Measurements from ENCODE around the gene PRKN. TPM values are rescaled to one million over a fixed set of nuclear protein-coding genes. Genes with fewer than 3 reads are reported as not detected.

The PRKN gene
- total RNA-seq, 4 donors from 2014 or later, result 5.5 to 17.9 (median 6.8) TPM

DNA sequence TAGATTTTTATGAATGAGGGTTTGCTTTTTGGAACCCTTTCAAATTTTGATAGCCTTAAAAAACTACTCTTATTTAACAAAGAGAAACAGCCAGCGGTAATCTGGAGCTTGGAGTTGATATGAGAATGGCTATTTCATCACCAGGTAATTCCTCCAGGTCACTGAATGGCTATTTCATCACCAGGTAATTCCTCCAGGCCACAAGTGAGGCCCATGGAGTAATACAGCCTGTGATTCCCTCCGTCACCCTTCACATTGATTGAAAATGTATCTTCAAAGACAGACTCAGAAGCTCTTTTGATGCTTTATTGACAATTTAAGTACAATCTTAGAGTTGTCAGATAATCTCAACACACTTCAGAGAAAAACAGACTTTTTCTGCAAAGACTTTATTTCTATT, 1380.4 kb downstream of the PRKN start:
- Histone ChIP-seq H3K4me3 (no peak overlapping the region), H3K9me3 (no peaks in the 10 kb centered on the region), H3K27ac (peak overlapping the region in 1 of 4 donors; percentile 55), H3K4me1 (no peaks in the 10 kb centered on the region), H3K27me3 (no peaks in the 10 kb centered on the region), H3K36me3 (no peaks in the 10 kb centered on the region)
- TF ChIP-seq, protein P1, sequence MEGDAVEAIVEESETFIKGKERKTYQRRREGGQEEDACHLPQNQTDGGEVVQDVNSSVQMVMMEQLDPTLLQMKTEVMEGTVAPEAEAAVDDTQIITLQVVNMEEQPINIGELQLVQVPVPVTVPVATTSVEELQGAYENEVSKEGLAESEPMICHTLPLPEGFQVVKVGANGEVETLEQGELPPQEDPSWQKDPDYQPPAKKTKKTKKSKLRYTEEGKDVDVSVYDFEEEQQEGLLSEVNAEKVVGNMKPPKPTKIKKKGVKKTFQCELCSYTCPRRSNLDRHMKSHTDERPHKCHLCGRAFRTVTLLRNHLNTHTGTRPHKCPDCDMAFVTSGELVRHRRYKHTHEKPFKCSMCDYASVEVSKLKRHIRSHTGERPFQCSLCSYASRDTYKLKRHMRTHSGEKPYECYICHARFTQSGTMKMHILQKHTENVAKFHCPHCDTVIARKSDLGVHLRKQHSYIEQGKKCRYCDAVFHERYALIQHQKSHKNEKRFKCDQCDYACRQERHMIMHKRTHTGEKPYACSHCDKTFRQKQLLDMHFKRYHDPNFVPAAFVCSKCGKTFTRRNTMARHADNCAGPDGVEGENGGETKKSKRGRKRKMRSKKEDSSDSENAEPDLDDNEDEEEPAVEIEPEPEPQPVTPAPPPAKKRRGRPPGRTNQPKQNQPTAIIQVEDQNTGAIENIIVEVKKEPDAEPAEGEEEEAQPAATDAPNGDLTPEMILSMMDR (IDR thresholded peaks at IDR 0.05), result no peak
- TF ChIP-seq EP300 (IDR thresholded peaks at IDR 0.05), result no peak
- no peak for TF ChIP-seq POLR2A (IDR thresholded peaks at IDR 0.05)
- 89 to 93% methylated on average over 2 of the region's 2 CpGs for WGBS, 2 donors
- no peak for DNase-seq (ENCODE audit: low spot score in 2 of 2)

DNA sequence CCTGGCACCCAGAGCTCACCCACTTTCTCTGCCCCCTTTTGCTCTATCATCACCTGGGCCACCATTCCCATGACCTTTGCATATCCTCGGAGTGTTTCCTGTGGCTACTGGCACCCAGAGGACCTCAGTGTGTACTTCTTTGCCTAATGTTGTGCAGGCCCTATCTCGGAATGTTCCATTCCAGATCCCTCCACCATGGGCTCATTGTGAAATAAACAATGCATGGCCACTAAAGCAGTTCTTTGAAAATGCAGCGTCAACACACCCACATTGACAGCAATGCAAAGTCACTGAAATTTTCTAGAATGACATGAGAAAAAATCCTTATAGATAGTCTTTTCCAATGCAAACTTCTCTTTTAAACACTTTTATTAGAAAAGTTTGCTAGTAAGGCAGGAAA, 1380.8 kb downstream of the PRKN start:
- no peaks in the 10 kb centered on the region for H3K9me3 ChIP-seq
- no peak for TF ChIP-seq POLR2A (IDR thresholded peaks at IDR 0.05)
- peak; percentile 60 to 65 for TF ChIP-seq EP300 (IDR thresholded peaks at IDR 0.05)
- no peaks in the 10 kb centered on the region for H3K36me3 ChIP-seq
- H3K4me1 ChIP-seq, result no peaks in the 10 kb centered on the region
- no peak overlapping the region for H3K4me3 ChIP-seq
- DNase-seq (ENCODE audit: low spot score in 2 of 2), result no peak
- WGBS, 2 donors, result 40 to 48% methylated on average over 3 of the region's 3 CpGs
- H3K27ac ChIP-seq, result peak overlapping the region in 1 of 4 donors; percentile 60
- no peaks in the 10 kb centered on the region for H3K27me3 ChIP-seq

DNA sequence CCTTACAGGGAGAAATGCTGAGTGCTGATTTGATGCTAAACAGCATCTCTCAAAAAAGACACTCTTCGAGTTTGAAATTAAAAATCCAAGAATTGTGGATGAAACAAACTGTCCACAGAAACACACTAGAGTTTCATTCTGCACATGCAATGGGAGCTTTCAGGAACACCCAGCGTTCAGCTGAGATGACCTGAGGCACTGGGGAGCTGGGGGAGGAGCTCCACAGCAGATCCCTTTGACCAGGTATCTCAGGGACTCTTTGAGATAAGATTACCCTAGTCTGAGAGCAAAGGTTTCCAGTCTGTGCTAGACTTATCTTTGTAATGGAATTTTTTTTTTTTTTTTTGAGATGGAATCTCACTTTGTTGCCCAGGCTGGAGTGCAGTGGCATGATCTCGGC, 1382.9 kb downstream of the PRKN start:
- Histone ChIP-seq H3K9me3 (no peaks in the 10 kb centered on the region), H3K4me1 (no peaks in the 10 kb centered on the region), H3K27ac (no peak overlapping the region), H3K27me3 (no peaks in the 10 kb centered on the region), H3K36me3 (no peaks in the 10 kb centered on the region), H3K4me3 (no peak overlapping the region)
- no peak for DNase-seq (ENCODE audit: low spot score in 2 of 2)
- TF ChIP-seq, protein P1 (IDR thresholded peaks at IDR 0.05), result no peak
- TF ChIP-seq EP300 (IDR thresholded peaks at IDR 0.05), result no peak
- no peak for TF ChIP-seq POLR2A (IDR thresholded peaks at IDR 0.05)
- 78 to 81% methylated on average over 3 of the region's 3 CpGs for WGBS, 2 donors

DNA sequence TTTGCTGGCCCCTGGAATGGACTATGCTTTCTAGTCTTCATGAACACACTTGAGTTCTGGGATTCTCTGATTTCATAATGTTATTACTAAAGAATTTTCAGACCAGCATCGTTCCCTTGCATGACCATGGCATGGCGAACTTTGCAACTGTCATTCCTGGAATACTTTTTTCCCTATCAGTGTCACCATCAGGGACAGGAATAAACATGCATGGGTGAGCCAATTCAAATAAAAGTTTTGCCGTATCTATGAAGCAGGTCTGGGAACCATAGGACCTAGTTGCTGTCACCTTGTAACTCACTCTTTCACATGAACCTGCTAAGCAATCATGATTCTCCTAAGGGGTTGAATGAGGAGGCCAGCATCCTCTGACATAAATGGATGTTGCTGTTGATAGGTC, 1385.5 kb downstream of the PRKN start:
- Histone ChIP-seq H3K27me3 (no peaks in the 10 kb centered on the region), H3K27ac (no peak overlapping the region), H3K4me3 (no peak overlapping the region), H3K36me3 (no peaks in the 10 kb centered on the region), H3K9me3 (no peaks in the 10 kb centered on the region), H3K4me1 (no peaks in the 10 kb centered on the region)
- TF ChIP-seq POLR2A (IDR thresholded peaks at IDR 0.05), result no peak
- TF ChIP-seq, protein P1 (IDR thresholded peaks at IDR 0.05), result no peak
- TF ChIP-seq EP300 (IDR thresholded peaks at IDR 0.05), result no peak
- no peak for DNase-seq (ENCODE audit: low spot score in 2 of 2)
- WGBS, 2 donors, result 80 to 89% methylated on average over 3 of the region's 3 CpGs

DNA sequence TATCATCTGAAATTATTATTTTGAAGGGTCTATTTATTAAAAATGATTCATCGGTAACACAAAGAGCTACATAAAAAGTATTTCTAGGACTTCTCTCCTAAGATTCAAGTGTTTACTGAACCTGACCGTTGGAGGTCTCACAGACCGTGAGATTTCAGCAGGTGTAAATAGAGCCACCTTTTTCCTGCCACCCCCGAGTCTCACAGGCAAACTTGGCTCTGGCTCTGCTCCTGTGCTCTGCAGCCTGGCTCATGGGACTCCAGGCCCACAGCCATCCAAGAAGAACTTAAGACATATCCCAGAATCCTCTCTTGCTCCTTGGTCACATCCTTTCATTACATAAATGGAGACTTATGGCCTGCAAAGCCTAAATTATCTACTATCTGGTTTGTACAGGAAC, 1385.9 kb downstream of the PRKN start:
- Histone ChIP-seq H3K4me1 (no peaks in the 10 kb centered on the region), H3K9me3 (no peaks in the 10 kb centered on the region), H3K27me3 (no peaks in the 10 kb centered on the region), H3K27ac (no peak overlapping the region), H3K36me3 (no peaks in the 10 kb centered on the region), H3K4me3 (no peak overlapping the region)
- TF ChIP-seq EP300 (IDR thresholded peaks at IDR 0.05) (no peak), POLR2A (IDR thresholded peaks at IDR 0.05) (no peak)
- TF ChIP-seq, protein P1 (IDR thresholded peaks at IDR 0.05), result no peak
- DNase-seq (ENCODE audit: low spot score in 2 of 2), result no peak
- WGBS, 2 donors, result 82 to 86% methylated on average over 4 of the region's 4 CpGs

DNA sequence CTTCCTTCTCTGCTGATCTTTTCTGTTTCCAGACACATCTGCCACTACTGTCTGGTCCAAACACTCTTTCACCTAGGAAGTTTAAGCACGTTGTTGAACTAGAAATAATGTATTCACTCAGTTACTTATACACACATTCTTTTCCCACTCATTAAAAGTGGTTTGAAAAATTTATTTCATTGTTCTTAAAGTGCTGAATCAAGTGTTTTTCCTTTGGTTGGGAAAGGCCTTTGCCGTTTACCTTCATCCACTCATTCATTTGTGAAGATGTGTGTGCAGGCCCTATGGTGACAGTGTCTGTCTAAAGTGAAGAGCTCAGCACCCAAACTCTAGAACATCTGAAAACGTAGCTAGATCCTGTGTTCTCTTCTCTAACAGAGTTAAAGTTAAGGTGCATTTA, 1389.6 kb downstream of the PRKN start:
- 60 to 73% methylated on average over 3 of the region's 3 CpGs for WGBS, 2 donors
- no peaks in the 10 kb centered on the region for H3K9me3 ChIP-seq
- DNase-seq (ENCODE audit: low spot score in 2 of 2), result no peak
- no peak overlapping the region for H3K27ac ChIP-seq
- no peaks in the 10 kb centered on the region for H3K27me3 ChIP-seq
- TF ChIP-seq POLR2A (IDR thresholded peaks at IDR 0.05) (no peak), EP300 (IDR thresholded peaks at IDR 0.05) (no peak)
- TF ChIP-seq, protein P1 (IDR thresholded peaks at IDR 0.05), result no peak
- H3K36me3 ChIP-seq, result no peaks in the 10 kb centered on the region
- H3K4me3 ChIP-seq, result no peak overlapping the region
- H3K4me1 ChIP-seq, result peaks cover 0 to 7% (median 0%) of the 10 kb centered on the region in 4 donors

Data from tibial nerve (tissue), 4 donors.